T-helper 1 cell treated with Interleukin-12 subunit alpha and Interleukin-12 subunit beta and Interleukin-4 antibody, amounts not matched to agents 30 μg/mL and 1 μg/mL, for 36 hours (primary cell): ENCODE results near the gene FBXW4.

Experiments used
- H3K27ac Mint-ChIP-seq: one replicate; pipeline ENCODE4 v1.8.0; 2021; ENCODE audit warnings: mild to moderate bottlenecking, mixed read lengths
- H3K27me3 Mint-ChIP-seq: one replicate; pipeline ENCODE4 v1.8.0; 2021; ENCODE audit warnings: low read depth, mixed read lengths
- H3K36me3 Mint-ChIP-seq: one replicate; pipeline ENCODE4 v1.8.0; 2021; ENCODE audit warnings: low read depth, mixed read lengths
- H3K4me1 Mint-ChIP-seq: one replicate; pipeline ENCODE4 v1.8.0; 2021; ENCODE audit warnings: low read depth, mixed read lengths
- H3K4me3 Mint-ChIP-seq: one replicate; pipeline ENCODE4 v1.8.0; 2021; ENCODE audit warnings: mild to moderate bottlenecking, moderate library complexity, mixed read lengths
- H3K9me3 Mint-ChIP-seq: one replicate; pipeline ENCODE4 v1.8.0; 2021; ENCODE audit warnings: mixed read lengths

Gene FBXW4

GRCh38 chr10:101712997-101713396, 18.0 kb upstream of the FBXW4 start:
- Mint-ChIP-seq H3K27me3 (peaks cover 42% of the 10 kb centered on the region), H3K9me3 (no peaks in the 10 kb centered on the region), H3K36me3 (no peaks in the 10 kb centered on the region), H3K4me1 (peaks cover 18% of the 10 kb centered on the region), H3K27ac (no peak overlapping the region), H3K4me3 (no peak overlapping the region)

GRCh38 chr10:101710793-101711192, 15.8 kb upstream of the FBXW4 start:
- no peak overlapping the region for H3K4me3 Mint-ChIP-seq
- H3K36me3 Mint-ChIP-seq = no peaks in the 10 kb centered on the region
- H3K27ac Mint-ChIP-seq = no peak overlapping the region
- peaks cover 22% of the 10 kb centered on the region for H3K4me1 Mint-ChIP-seq
- no peaks in the 10 kb centered on the region for H3K9me3 Mint-ChIP-seq
- H3K27me3 Mint-ChIP-seq = peaks cover 63% of the 10 kb centered on the region

- H3K4me3 Mint-ChIP-seq = no peak overlapping the region
Observed at GRCh38 chr10:101710059-101710695, 15.2 kb upstream of the FBXW4 start.

DNA sequence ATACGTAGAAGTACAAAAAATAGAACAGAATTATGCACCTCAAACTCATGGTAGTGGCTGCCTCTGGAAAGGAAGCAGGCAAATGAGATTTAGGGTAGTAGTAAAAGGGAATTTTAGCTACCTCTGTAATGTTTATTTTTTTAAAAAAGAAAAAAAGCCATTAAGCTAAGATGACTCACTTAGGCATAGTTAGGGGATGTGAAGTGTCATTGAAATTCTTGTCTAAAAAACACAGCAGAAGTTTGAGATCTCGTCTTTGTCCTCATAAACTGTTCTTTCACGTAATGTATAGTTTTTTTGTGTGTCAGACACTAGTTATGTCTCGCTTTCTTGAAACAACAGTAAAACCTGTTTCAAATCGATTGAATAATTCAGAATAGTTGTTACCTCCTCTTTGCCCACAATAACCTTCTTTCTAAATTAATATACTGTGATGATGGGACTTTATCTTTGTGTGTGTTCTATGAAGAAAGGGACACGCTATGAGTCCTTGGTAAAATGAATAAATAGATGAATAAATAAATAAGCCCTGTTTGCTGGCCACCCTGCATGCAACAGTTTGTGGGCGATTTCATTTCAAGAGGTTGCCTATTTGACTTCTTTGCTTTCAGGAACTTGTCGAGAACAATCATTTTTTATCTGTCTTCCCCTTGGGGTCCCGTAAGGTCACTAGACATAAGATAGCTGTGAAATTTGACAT, 14.5 kb upstream of the FBXW4 start:
- no peak overlapping the region for H3K27ac Mint-ChIP-seq
- H3K4me3 Mint-ChIP-seq = no peak overlapping the region
- peaks cover 23% of the 10 kb centered on the region for H3K4me1 Mint-ChIP-seq
- H3K36me3 Mint-ChIP-seq = no peaks in the 10 kb centered on the region
- H3K9me3 Mint-ChIP-seq = no peaks in the 10 kb centered on the region
- H3K27me3 Mint-ChIP-seq = peaks cover 63% of the 10 kb centered on the region

More at GRCh38 chr10:101710059-101710695, 15.2 kb upstream of the FBXW4 start:
- H3K36me3 Mint-ChIP-seq = no peaks in the 10 kb centered on the region
- H3K4me1 Mint-ChIP-seq = peaks cover 22% of the 10 kb centered on the region
- no peaks in the 10 kb centered on the region for H3K9me3 Mint-ChIP-seq
- no peak overlapping the region for H3K27ac Mint-ChIP-seq
- H3K27me3 Mint-ChIP-seq = peaks cover 67% of the 10 kb centered on the region

- Mint-ChIP-seq H3K36me3 (no peaks in the 10 kb centered on the region), H3K4me1 (peaks cover 28% of the 10 kb centered on the region), H3K9me3 (no peaks in the 10 kb centered on the region), H3K27ac (no peak overlapping the region), H3K27me3 (peaks cover 63% of the 10 kb centered on the region), H3K4me3 (no peak overlapping the region)
Observed at GRCh38 chr10:101708870-101709269, 13.9 kb upstream of the FBXW4 start.

DNA sequence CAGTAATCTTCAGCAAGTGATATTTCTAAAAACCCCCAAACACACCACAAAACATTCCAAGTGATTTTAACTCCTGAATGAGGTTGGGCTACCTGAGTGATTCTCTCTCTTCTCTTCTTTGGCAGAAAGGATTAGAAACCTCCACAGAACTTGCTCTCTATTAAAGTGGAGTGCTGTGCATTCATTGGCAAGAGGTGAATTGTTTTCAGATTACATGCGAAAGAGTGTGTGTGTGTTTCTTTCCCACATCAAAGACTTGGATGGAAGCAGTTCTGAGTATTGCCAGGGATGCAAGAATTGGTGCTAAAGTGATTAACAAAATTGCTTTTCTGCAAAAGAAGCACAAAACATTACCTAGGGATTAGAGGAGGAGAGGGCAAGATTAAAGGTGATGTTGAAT, 13.1 kb upstream of the FBXW4 start:
- Mint-ChIP-seq H3K36me3 (no peaks in the 10 kb centered on the region), H3K27me3 (peaks cover 59% of the 10 kb centered on the region), H3K4me3 (peak overlapping the region; percentile 1), H3K4me1 (peaks cover 31% of the 10 kb centered on the region), H3K9me3 (no peaks in the 10 kb centered on the region), H3K27ac (no peak overlapping the region)

DNA sequence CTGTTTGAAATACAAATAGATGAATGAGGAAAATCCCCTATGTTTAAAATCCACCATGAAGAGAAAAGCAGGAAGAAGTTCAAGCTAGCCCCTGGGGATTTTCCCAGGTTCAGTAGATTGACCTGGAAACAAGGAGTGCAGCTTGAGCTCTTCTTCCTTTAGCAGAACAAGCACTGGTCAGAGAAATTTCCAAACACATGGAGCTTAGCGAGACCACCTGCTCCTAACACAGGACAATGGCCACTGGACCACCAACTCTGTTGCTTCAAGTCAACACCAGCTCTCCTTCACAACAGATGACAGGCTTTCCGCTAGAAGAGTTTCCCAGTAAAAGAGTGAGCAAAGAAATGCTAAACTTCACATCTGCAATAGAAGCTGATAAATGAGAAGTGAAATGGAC, 9.4 kb upstream of the FBXW4 start:
- Mint-ChIP-seq H3K4me1 (peaks cover 35% of the 10 kb centered on the region), H3K4me3 (no peak overlapping the region), H3K27me3 (peaks cover 43% of the 10 kb centered on the region), H3K36me3 (peaks cover 5% of the 10 kb centered on the region), H3K27ac (no peak overlapping the region), H3K9me3 (no peaks in the 10 kb centered on the region)

- Mint-ChIP-seq H3K4me1 (peaks cover 24% of the 10 kb centered on the region), H3K9me3 (no peaks in the 10 kb centered on the region), H3K27ac (peak overlapping the region; percentile 19), H3K4me3 (peak overlapping the region; percentile 33), H3K27me3 (no peaks in the 10 kb centered on the region), H3K36me3 (peaks cover 19% of the 10 kb centered on the region)
Observed at GRCh38 chr10:101696632-101697031, 1.7 kb upstream of the FBXW4 start.

DNA sequence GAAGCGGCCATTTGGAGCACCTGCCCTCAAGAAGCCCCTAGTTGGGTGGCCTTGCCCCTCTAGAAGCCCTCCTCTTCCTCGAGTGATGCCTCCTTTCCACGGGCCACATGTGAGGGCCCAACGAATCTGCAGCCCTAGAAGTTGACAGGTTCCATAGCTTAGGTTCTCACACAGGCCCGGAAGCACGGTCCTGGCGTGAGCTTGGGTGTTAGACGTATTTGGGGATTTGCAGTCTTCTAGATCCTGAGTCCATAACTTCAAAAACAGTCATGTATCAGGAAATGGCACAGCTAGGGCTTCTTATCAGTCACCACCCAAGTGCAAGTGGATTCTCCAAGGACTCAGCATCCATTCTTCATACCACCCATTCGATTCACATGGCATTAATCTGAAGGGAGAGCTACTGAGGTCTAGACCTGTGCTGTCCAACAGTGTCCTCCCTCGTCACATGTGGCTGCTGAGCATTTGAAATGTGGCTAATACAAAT, 477 bp upstream of the FBXW4 start:
- H3K4me1 Mint-ChIP-seq = peaks cover 28% of the 10 kb centered on the region
- H3K27ac Mint-ChIP-seq = peak overlapping the region; percentile 76
- no peaks in the 10 kb centered on the region for H3K9me3 Mint-ChIP-seq
- H3K4me3 Mint-ChIP-seq = peak overlapping the region; percentile 76
- peaks cover 19% of the 10 kb centered on the region for H3K36me3 Mint-ChIP-seq
- H3K27me3 Mint-ChIP-seq = no peaks in the 10 kb centered on the region

DNA sequence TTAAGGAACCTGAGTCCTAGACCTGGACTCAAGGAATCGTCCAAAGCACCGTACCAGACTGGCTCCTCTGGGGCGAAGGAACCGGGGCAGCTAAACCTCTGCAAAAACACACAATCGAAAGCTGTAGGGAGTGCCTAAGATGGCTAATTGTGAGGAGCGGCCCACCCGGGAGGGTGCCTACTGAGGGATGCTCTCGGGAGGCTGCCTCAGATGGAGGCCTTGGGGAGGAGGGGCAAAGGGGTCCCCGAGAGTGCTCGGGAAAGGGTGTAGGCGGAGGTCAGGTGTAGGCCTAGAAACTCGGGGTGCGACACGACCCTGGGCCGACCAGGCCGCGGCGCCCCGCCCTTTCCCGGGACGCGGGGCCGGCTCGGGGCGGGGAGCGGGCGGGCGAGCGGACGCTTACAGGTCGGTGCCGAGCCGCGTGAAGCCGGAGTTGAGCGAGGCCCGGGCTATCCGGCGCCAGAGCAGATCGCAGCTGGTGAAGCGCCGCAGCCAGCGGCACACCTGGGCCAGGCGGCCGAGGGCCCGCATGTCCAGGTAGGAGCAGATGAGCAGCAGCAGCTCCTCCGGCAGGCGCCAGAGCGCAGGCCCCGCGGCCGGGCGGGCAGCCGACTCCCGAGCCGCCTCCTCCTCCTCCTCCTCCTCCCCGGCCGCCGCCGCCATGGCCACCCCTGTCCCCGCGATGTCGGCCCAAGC, 844 bp downstream of the FBXW4 start:
- Mint-ChIP-seq H3K27ac (peak overlapping the region; percentile 99), H3K4me1 (peaks cover 23% of the 10 kb centered on the region), H3K4me3 (peak overlapping the region; percentile 98), H3K9me3 (no peaks in the 10 kb centered on the region), H3K36me3 (peaks cover 16% of the 10 kb centered on the region), H3K27me3 (no peaks in the 10 kb centered on the region)

- H3K4me3 Mint-ChIP-seq = peak overlapping the region; percentile 98
- H3K27me3 Mint-ChIP-seq = no peaks in the 10 kb centered on the region
- no peaks in the 10 kb centered on the region for H3K9me3 Mint-ChIP-seq
- H3K36me3 Mint-ChIP-seq = peaks cover 16% of the 10 kb centered on the region
- peaks cover 23% of the 10 kb centered on the region for H3K4me1 Mint-ChIP-seq
- H3K27ac Mint-ChIP-seq = peak overlapping the region; percentile 99
Observed at GRCh38 chr10:101693651-101693977, 1.4 kb downstream of the FBXW4 start.

GRCh38 chr10:101691081-101691480, 3.9 kb downstream of the FBXW4 start:
- H3K9me3 Mint-ChIP-seq = no peaks in the 10 kb centered on the region
- H3K4me1 Mint-ChIP-seq = peaks cover 27% of the 10 kb centered on the region
- peaks cover 27% of the 10 kb centered on the region for H3K36me3 Mint-ChIP-seq
- H3K27me3 Mint-ChIP-seq = no peaks in the 10 kb centered on the region
- H3K27ac Mint-ChIP-seq = no peak overlapping the region
- no peak overlapping the region for H3K4me3 Mint-ChIP-seq

DNA sequence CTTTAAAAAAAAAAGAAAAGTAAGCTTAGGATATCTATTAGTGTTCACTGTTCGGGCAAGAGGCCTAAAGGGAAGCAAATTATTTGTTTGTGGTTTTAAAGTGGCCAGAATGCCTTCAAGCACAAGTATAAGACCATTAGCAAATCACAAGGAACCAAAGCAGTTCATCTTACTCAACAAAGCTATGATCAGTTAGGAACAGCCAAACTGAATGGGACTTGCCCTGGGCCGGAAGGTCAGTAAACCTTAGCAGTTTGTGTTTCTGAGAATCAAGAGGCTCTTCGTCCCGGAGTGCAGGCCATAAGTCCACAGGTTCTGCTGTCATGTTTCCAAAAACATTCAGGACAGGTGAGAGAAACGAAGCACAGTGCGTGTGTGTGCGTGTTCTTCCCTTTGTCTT, 4.5 kb downstream of the FBXW4 start:
- H3K4me3 Mint-ChIP-seq = no peak overlapping the region
- peaks cover 25% of the 10 kb centered on the region for H3K4me1 Mint-ChIP-seq
- peaks cover 31% of the 10 kb centered on the region for H3K36me3 Mint-ChIP-seq
- H3K27ac Mint-ChIP-seq = no peak overlapping the region
- no peaks in the 10 kb centered on the region for H3K27me3 Mint-ChIP-seq
- H3K9me3 Mint-ChIP-seq = no peaks in the 10 kb centered on the region

- no peak overlapping the region for H3K4me3 Mint-ChIP-seq
- no peaks in the 10 kb centered on the region for H3K27me3 Mint-ChIP-seq
- H3K27ac Mint-ChIP-seq = no peak overlapping the region
- peaks cover 29% of the 10 kb centered on the region for H3K36me3 Mint-ChIP-seq
- no peaks in the 10 kb centered on the region for H3K9me3 Mint-ChIP-seq
- H3K4me1 Mint-ChIP-seq = peaks cover 27% of the 10 kb centered on the region
Observed at GRCh38 chr10:101687071-101687658, 7.8 kb downstream of the FBXW4 start.
